Fibroblast of the aortic adventitia (primary cell): ENCODE results near the gene P2RX7. TPM values are rescaled to one million over a fixed set of nuclear protein-coding genes. Genes with fewer than 3 reads are reported as not detected.

Experiments used
- DNase-seq: peaks from one replicate; pipeline ENCODE4 v3.0.0-alpha.2; 2010; ENCODE audit warnings: low read depth
- H3K4me3 ChIP-seq: 2 replicates; pipeline ENCODE4 v1.5.1; 2011; ENCODE audit warnings: low read depth, mild to moderate bottlenecking, control low read depth, low read length, moderate library complexity
- CTCF ChIP-seq: IDR thresholded peaks from 2 replicates; pipeline ENCODE4 v1.5.1; 2011; ENCODE audit warnings: mild to moderate bottlenecking, low read length, control low read depth, inconsistent platforms; ENCODE audit not compliant: insufficient read depth
- total RNA-seq: library from RNA; depleted of rRNA; stranded (reverse); fragments of >200 nt; gene quantifications from 2 replicates; pipeline ENCODE4 v1.2.3, GENCODE V29; 2012; ENCODE audit warnings: low replicate concordance

The P2RX7 gene
- total RNA-seq, 1 donor = 0.18 TPM

- no peak for TF ChIP-seq CTCF
- DNase-seq = no peak
- no peak overlapping the region for H3K4me3 ChIP-seq
These were observed 54.8 kb downstream of the P2RX7 start for GRCh38 chr12:121187501-121187900.

GRCh38 chr12:121188227-121188626, 55.6 kb downstream of the P2RX7 start:
- DNase-seq = no peak
- H3K4me3 ChIP-seq = no peak overlapping the region
- no peak for TF ChIP-seq CTCF

DNA sequence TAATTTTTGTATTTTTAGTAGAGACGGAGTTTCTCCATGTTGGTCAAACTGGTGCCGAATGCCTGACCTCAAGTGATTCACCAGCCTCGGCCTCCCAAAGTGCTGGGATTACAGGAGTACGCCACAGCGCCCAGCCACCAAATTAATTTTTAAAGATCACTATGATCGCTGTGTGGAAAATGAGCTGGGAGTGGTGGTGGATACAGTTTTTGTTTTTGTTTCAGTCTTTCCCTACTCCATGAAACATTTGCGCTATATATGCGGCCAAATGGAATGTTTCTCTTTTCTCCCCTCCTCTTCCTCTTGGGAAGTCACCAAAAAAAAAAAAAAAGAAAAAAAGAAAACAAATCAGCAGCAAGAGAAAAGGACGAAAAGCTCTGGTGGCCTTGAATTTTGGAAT, 56.5 kb downstream of the P2RX7 start:
- DNase-seq = no peak
- no peak for TF ChIP-seq CTCF
- no peak overlapping the region for H3K4me3 ChIP-seq

DNA sequence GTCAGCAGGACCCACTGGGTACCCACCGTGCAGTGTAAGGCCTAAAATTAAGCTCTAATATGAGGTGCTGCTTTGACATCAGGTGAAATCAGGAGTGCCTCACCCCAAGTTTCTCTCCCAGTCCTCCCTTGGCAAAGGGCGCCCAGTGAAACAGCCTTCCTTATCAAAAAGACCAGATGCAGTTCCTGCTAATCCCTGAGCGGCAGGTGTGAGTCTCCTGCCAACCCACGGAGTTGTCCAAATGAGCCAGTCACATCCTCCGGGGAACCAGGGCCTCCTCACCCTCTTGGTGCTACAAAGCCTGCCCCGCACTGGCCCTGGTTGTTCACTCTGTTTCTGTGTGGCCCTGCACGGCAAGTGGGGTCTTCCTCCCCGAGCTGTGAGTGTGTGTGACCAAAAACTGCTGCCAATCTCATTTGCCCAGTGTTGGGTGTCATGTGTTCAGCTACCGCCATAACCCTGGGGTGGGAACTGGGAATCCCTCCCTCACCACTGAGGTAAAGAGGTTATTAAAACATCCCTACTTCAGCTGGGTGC, 57.0 kb downstream of the P2RX7 start:
- no peak overlapping the region for H3K4me3 ChIP-seq
- no peak for TF ChIP-seq CTCF
- no peak for DNase-seq

DNA sequence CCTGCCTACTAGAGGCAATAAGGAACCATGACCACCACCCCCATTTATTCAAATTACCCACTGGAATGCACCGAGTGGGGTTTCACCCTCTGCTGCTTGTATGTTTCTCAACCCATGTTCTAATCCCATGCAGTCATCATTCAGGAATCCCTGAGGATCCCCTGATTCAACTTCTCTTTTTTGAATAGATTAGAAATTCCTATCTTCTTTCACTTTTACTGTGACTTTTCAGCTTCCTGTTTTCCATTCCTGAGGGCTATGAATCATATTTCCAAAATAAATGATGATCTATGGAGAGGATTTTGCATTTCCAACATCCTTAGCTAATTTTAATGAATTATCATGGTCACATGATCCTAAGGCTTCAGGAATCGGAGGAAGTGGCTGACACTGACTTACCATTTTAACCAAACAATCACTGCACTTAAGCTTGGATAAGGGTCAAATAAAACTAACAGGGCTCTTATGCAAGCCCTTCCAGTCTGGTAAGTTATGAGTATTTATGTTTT, 57.9 kb downstream of the P2RX7 start:
- DNase-seq = peak; percentile 92
- no peak overlapping the region for H3K4me3 ChIP-seq
- no peak for TF ChIP-seq CTCF

GRCh38 chr12:121191151-121191550, 58.5 kb downstream of the P2RX7 start:
- no peak overlapping the region for H3K4me3 ChIP-seq
- no peak for DNase-seq
- no peak for TF ChIP-seq CTCF

- no peak overlapping the region for H3K4me3 ChIP-seq
- no peak for TF ChIP-seq CTCF
- no peak for DNase-seq
These were observed 64.2 kb downstream of the P2RX7 start for GRCh38 chr12:121196902-121197301.
